ENCODE measurements around the gene USPL1.
"Not testable (repeated sequence)": the region's sequence is repeated elsewhere in the genome, so short reads cannot be mapped to it uniquely, and the experiment has no call there.

Gene USPL1

GRCh38 chr13:30633861-30634260 is 16.1 kb downstream of the USPL1 start:
- H3K4me3 ChIP-seq (ENCODE audit: low read length): no peak overlapping the region
- no peak for DNase-seq (ENCODE audit: low read depth, low spot score)
- H3K9me3 ChIP-seq (ENCODE audit: control insufficient read depth, insufficient read depth, low read length): no peaks in the 10 kb centered on the region
- no peak overlapping the region for H3K27ac ChIP-seq (ENCODE audit: low read length)
- WGBS (ENCODE audit: insufficient coverage, insufficient read length): no CpG with 5 or more reads among the region's 4 CpGs
- H3K27me3 ChIP-seq (ENCODE audit: control insufficient read depth, insufficient read depth, low read length): no peaks in the 10 kb centered on the region
- peaks cover 4% of the 10 kb centered on the region; the same call in 1 of the 2 replicates for H3K36me3 ChIP-seq (ENCODE audit: control insufficient read depth, insufficient read depth, low read length)
- no peaks in the 10 kb centered on the region for H3K4me1 ChIP-seq (ENCODE audit: control insufficient read depth, insufficient read depth, low read length)

- H3K27me3 ChIP-seq (ENCODE audit: control insufficient read depth, insufficient read depth, low read length): no peaks in the 10 kb centered on the region
- no peak overlapping the region for H3K27ac ChIP-seq (ENCODE audit: low read length)
- H3K9me3 ChIP-seq (ENCODE audit: control insufficient read depth, insufficient read depth, low read length): no peaks in the 10 kb centered on the region
- no peak overlapping the region for H3K4me3 ChIP-seq (ENCODE audit: low read length)
- no peaks in the 10 kb centered on the region for H3K4me1 ChIP-seq (ENCODE audit: control insufficient read depth, insufficient read depth, low read length)
- WGBS (ENCODE audit: insufficient coverage, insufficient read length): no CpG with 5 or more reads among the region's 3 CpGs
- H3K36me3 ChIP-seq (ENCODE audit: control insufficient read depth, insufficient read depth, low read length): peaks cover 4% of the 10 kb centered on the region; the same call in 1 of the 2 replicates
- no peak for DNase-seq (ENCODE audit: low read depth, low spot score)
Observed at GRCh38 chr13:30634838-30635237, 17.1 kb downstream of the USPL1 start.

GRCh38 chr13:30638301-30638700 is 20.6 kb downstream of the USPL1 start:
- no peaks in the 10 kb centered on the region for H3K9me3 ChIP-seq (ENCODE audit: control insufficient read depth, insufficient read depth, low read length)

GRCh38 chr13:30639671-30640070 is 22.0 kb downstream of the USPL1 start:
- H3K4me1 ChIP-seq (ENCODE audit: control insufficient read depth, insufficient read depth, low read length): no peaks in the 10 kb centered on the region
- no peak overlapping the region for H3K4me3 ChIP-seq (ENCODE audit: low read length)
- no peaks in the 10 kb centered on the region for H3K27me3 ChIP-seq (ENCODE audit: control insufficient read depth, insufficient read depth, low read length)
- H3K9me3 ChIP-seq (ENCODE audit: control insufficient read depth, insufficient read depth, low read length): no peaks in the 10 kb centered on the region
- no CpG with 5 or more reads among the region's 4 CpGs for WGBS (ENCODE audit: insufficient coverage, insufficient read length)
- H3K27ac ChIP-seq (ENCODE audit: low read length): no peak overlapping the region
- DNase-seq (ENCODE audit: low read depth, low spot score): no peak
- no peaks in the 10 kb centered on the region; the same call in 1 of the 2 replicates for H3K36me3 ChIP-seq (ENCODE audit: control insufficient read depth, insufficient read depth, low read length)

More at GRCh38 chr13:30638301-30638700, 20.6 kb downstream of the USPL1 start:
- H3K36me3 ChIP-seq (ENCODE audit: control insufficient read depth, insufficient read depth, low read length): no peaks in the 10 kb centered on the region; the same call in 1 of the 2 replicates
- H3K4me3 ChIP-seq (ENCODE audit: low read length): no peak overlapping the region
- no peaks in the 10 kb centered on the region for H3K4me1 ChIP-seq (ENCODE audit: control insufficient read depth, insufficient read depth, low read length)
- H3K27me3 ChIP-seq (ENCODE audit: control insufficient read depth, insufficient read depth, low read length): no peaks in the 10 kb centered on the region
- DNase-seq (ENCODE audit: low read depth, low spot score): no peak
- H3K27ac ChIP-seq (ENCODE audit: low read length): no peak overlapping the region
- WGBS (ENCODE audit: insufficient coverage, insufficient read length): no CpG with 5 or more reads among the region's 4 CpGs

- H3K36me3 ChIP-seq (ENCODE audit: control insufficient read depth, insufficient read depth, low read length); H3K4me3 ChIP-seq (ENCODE audit: low read length); H3K27ac ChIP-seq (ENCODE audit: low read length); H3K9me3 ChIP-seq (ENCODE audit: control insufficient read depth, insufficient read depth, low read length); DNase-seq (ENCODE audit: low read depth, low spot score); H3K27me3 ChIP-seq (ENCODE audit: control insufficient read depth, insufficient read depth, low read length); H3K4me1 ChIP-seq (ENCODE audit: control insufficient read depth, insufficient read depth, low read length): not testable (repeated sequence)
- WGBS (ENCODE audit: insufficient coverage, insufficient read length): no CpG with 5 or more reads among the region's 1 CpG
Observed at GRCh38 chr13:30641173-30641572, 23.5 kb downstream of the USPL1 start.

GRCh38 chr13:30645629-30646028 is 27.9 kb downstream of the USPL1 start:
- Histone ChIP-seq H3K9me3 (ENCODE audit: control insufficient read depth, insufficient read depth, low read length) (no peaks in the 10 kb centered on the region), H3K27me3 (ENCODE audit: control insufficient read depth, insufficient read depth, low read length) (no peaks in the 10 kb centered on the region), H3K4me1 (ENCODE audit: control insufficient read depth, insufficient read depth, low read length) (no peaks in the 10 kb centered on the region), H3K36me3 (ENCODE audit: control insufficient read depth, insufficient read depth, low read length) (no peaks in the 10 kb centered on the region; the same call in 1 of the 2 replicates), H3K27ac (ENCODE audit: low read length) (no peak overlapping the region), H3K4me3 (ENCODE audit: low read length) (no peak overlapping the region)
- DNase-seq (ENCODE audit: low read depth, low spot score): no peak

GRCh38 chr13:30647420-30647819 is 29.7 kb downstream of the USPL1 start:
- WGBS (ENCODE audit: insufficient coverage, insufficient read length): no CpG with 5 or more reads among the region's 3 CpGs
- Histone ChIP-seq H3K4me1 (ENCODE audit: control insufficient read depth, insufficient read depth, low read length) (no peaks in the 10 kb centered on the region), H3K36me3 (ENCODE audit: control insufficient read depth, insufficient read depth, low read length) (no peaks in the 10 kb centered on the region; the same call in 1 of the 2 replicates), H3K4me3 (ENCODE audit: low read length) (no peak overlapping the region), H3K27me3 (ENCODE audit: control insufficient read depth, insufficient read depth, low read length) (no peaks in the 10 kb centered on the region), H3K27ac (ENCODE audit: low read length) (no peak overlapping the region), H3K9me3 (ENCODE audit: control insufficient read depth, insufficient read depth, low read length) (no peaks in the 10 kb centered on the region)
- DNase-seq (ENCODE audit: low read depth, low spot score): no peak

GRCh38 chr13:30647824-30648521 is 30.3 kb downstream of the USPL1 start:
- no peak overlapping the region for H3K27ac ChIP-seq (ENCODE audit: low read length)
- no peaks in the 10 kb centered on the region; the same call in 1 of the 2 replicates for H3K36me3 ChIP-seq (ENCODE audit: control insufficient read depth, insufficient read depth, low read length)
- no CpG with 5 or more reads among the region's 6 CpGs for WGBS (ENCODE audit: insufficient coverage, insufficient read length)
- H3K4me3 ChIP-seq (ENCODE audit: low read length): no peak overlapping the region
- no peaks in the 10 kb centered on the region for H3K4me1 ChIP-seq (ENCODE audit: control insufficient read depth, insufficient read depth, low read length)
- no peak for DNase-seq (ENCODE audit: low read depth, low spot score)
- no peaks in the 10 kb centered on the region for H3K27me3 ChIP-seq (ENCODE audit: control insufficient read depth, insufficient read depth, low read length)
- H3K9me3 ChIP-seq (ENCODE audit: control insufficient read depth, insufficient read depth, low read length): no peaks in the 10 kb centered on the region

GRCh38 chr13:30648522-30649012 is 30.8 kb downstream of the USPL1 start:
- Histone ChIP-seq H3K27me3 (ENCODE audit: control insufficient read depth, insufficient read depth, low read length) (no peaks in the 10 kb centered on the region), H3K36me3 (ENCODE audit: control insufficient read depth, insufficient read depth, low read length) (no peaks in the 10 kb centered on the region; the same call in 1 of the 2 replicates), H3K9me3 (ENCODE audit: control insufficient read depth, insufficient read depth, low read length) (no peaks in the 10 kb centered on the region), H3K4me3 (ENCODE audit: low read length) (no peak overlapping the region), H3K27ac (ENCODE audit: low read length) (no peak overlapping the region), H3K4me1 (ENCODE audit: control insufficient read depth, insufficient read depth, low read length) (no peaks in the 10 kb centered on the region)
- DNase-seq (ENCODE audit: low read depth, low spot score): no peak
- no CpG with 5 or more reads among the region's 4 CpGs for WGBS (ENCODE audit: insufficient coverage, insufficient read length)

GRCh38 chr13:30651648-30652047 is 33.9 kb downstream of the USPL1 start:
- H3K36me3 ChIP-seq (ENCODE audit: control insufficient read depth, insufficient read depth, low read length); H3K27me3 ChIP-seq (ENCODE audit: control insufficient read depth, insufficient read depth, low read length); H3K27ac ChIP-seq (ENCODE audit: low read length); H3K4me3 ChIP-seq (ENCODE audit: low read length); H3K4me1 ChIP-seq (ENCODE audit: control insufficient read depth, insufficient read depth, low read length); H3K9me3 ChIP-seq (ENCODE audit: control insufficient read depth, insufficient read depth, low read length); DNase-seq (ENCODE audit: low read depth, low spot score): not testable (repeated sequence)
- WGBS (ENCODE audit: insufficient coverage, insufficient read length): no CpG with 5 or more reads among the region's 5 CpGs

All from iPS DF 6.9 (cell line).